Mesenchymal stem cell (in vitro differentiated cells and primary cell): ENCODE measurements around the gene SRRM4.

ENCODE experiments used
- DNase-seq: peaks from one replicate; pipeline ENCODE4 v3.0.0-alpha.2; 2013
- H2AFZ ChIP-seq: one replicate; pipeline ENCODE4 v1.6.1; 2013; ENCODE audit warnings: low read depth, mild to moderate bottlenecking, control low read depth, inconsistent platforms, low read length, moderate library complexity
- H2AK5ac ChIP-seq: 2 replicates; pipeline ENCODE4 v1.6.1; 2013; ENCODE audit warnings: low read length, moderate library complexity, mild to moderate bottlenecking, inconsistent platforms; ENCODE audit not compliant: severe bottlenecking
- H2BK120ac ChIP-seq: one replicate; pipeline ENCODE4 v1.6.1; 2013; ENCODE audit warnings: low read depth, mild to moderate bottlenecking, inconsistent platforms, low read length, moderate library complexity
- H2BK12ac ChIP-seq, 2 experiments: one replicate each; pipeline ENCODE4 v1.6.1; 2013; ENCODE audit warnings: inconsistent platforms in 2 of 2, low read length in 2 of 2, mild to moderate bottlenecking in 2 of 2, moderate library complexity in 2 of 2, control low read depth in 1 of 2
- H2BK15ac ChIP-seq: one replicate; pipeline ENCODE4 v1.6.1; 2013; ENCODE audit warnings: mild to moderate bottlenecking, low read depth, inconsistent platforms; ENCODE audit not compliant: poor library complexity, severe bottlenecking
- H2BK5ac ChIP-seq: 2 replicates; pipeline ENCODE4 v1.6.1; 2013; ENCODE audit warnings: low read depth, mild to moderate bottlenecking, low read length, control low read depth, inconsistent platforms; ENCODE audit not compliant: poor library complexity, severe bottlenecking
- H3K14ac ChIP-seq, 2 experiments: one replicate each; pipeline ENCODE4 v1.6.1; 2013; ENCODE audit warnings: inconsistent platforms in 2 of 2, low read length in 2 of 2, control low read depth in 1 of 2, mild to moderate bottlenecking in 1 of 2, moderate library complexity in 1 of 2
- H3K18ac ChIP-seq, 2 experiments: one replicate each; pipeline ENCODE4 v1.6.1; 2013; ENCODE audit warnings: inconsistent platforms in 2 of 2, low read length in 2 of 2, control low read depth in 1 of 2, low read depth in 1 of 2, mild to moderate bottlenecking in 1 of 2
- H3K23ac ChIP-seq, 2 experiments: one replicate each; pipeline ENCODE4 v1.6.1; 2013; ENCODE audit warnings: inconsistent platforms in 2 of 2, low read length in 2 of 2, mild to moderate bottlenecking in 2 of 2, moderate library complexity in 2 of 2, control low read depth in 1 of 2
- H3K27ac ChIP-seq: 2 replicates; pipeline ENCODE4 v1.5.1; 2013; ENCODE audit warnings: mild to moderate bottlenecking, moderate library complexity, low read length, control low read depth, inconsistent platforms; ENCODE audit not compliant: poor library complexity, severe bottlenecking
- H3K27me3 ChIP-seq, 2 experiments: 2 replicates each; pipeline versions ENCODE4 v1.6.1 to v1.7.0; 2013; ENCODE audit warnings: low read length in 2 of 2, mild to moderate bottlenecking in 2 of 2, moderate library complexity in 2 of 2, control low read depth in 1 of 2, inconsistent platforms in 1 of 2; ENCODE audit not compliant: control insufficient read depth in 1 of 2, insufficient read depth in 1 of 2
- H3K36me3 ChIP-seq, 2 experiments: 2 replicates each; pipeline versions ENCODE4 v1.6.1 to v1.7.0; 2013; ENCODE audit warnings: low read length in 2 of 2, control low read depth in 1 of 2, inconsistent platforms in 1 of 2, low read depth in 1 of 2, mild to moderate bottlenecking in 1 of 2; ENCODE audit not compliant: insufficient read depth in 2 of 2, control insufficient read depth in 1 of 2
- H3K4ac ChIP-seq, 2 experiments: one replicate each; pipeline ENCODE4 v1.6.1; 2013; ENCODE audit warnings: inconsistent platforms in 2 of 2, low read length in 2 of 2, mild to moderate bottlenecking in 2 of 2, moderate library complexity in 2 of 2, control low read depth in 1 of 2, low read depth in 1 of 2
- H3K4me1 ChIP-seq: 2 replicates; pipeline ENCODE4 v1.6.1; 2013; ENCODE audit warnings: low read depth, low read length, control low read depth; ENCODE audit not compliant: control insufficient read depth, insufficient read depth
- H3K4me2 ChIP-seq: 2 replicates; pipeline ENCODE4 v1.6.1; 2013; ENCODE audit warnings: low read length, mild to moderate bottlenecking, inconsistent platforms; ENCODE audit not compliant: poor library complexity, severe bottlenecking
- H3K4me3 ChIP-seq, 2 experiments: 2 replicates each; pipeline versions ENCODE4 v1.5.1 to v1.7.0; 2013; ENCODE audit warnings: low read length in 2 of 2, mild to moderate bottlenecking in 2 of 2, control low read depth in 1 of 2, low read depth in 1 of 2; ENCODE audit not compliant: insufficient read depth in 1 of 2
- H3K79me1 ChIP-seq: replicated peaks from 2 replicates; pipeline ENCODE4 v1.6.1; 2013; ENCODE audit warnings: mild to moderate bottlenecking, control low read depth, low read length, inconsistent platforms; ENCODE audit not compliant: poor library complexity, severe bottlenecking
- H3K9ac ChIP-seq: 2 replicates; pipeline ENCODE4 v1.7.0; 2013; ENCODE audit warnings: mild to moderate bottlenecking, low read length, moderate library complexity
- H3K9me3 ChIP-seq: 2 replicates; pipeline ENCODE4 v1.7.0; 2013; ENCODE audit warnings: mild to moderate bottlenecking, low read length; ENCODE audit not compliant: control insufficient read depth
- H4K8ac ChIP-seq: one replicate; pipeline ENCODE4 v1.6.1; 2013; ENCODE audit warnings: inconsistent platforms, mild to moderate bottlenecking, low read length, moderate library complexity
- H4K91ac ChIP-seq: one replicate; pipeline ENCODE4 v1.6.1; 2013; ENCODE audit warnings: mild to moderate bottlenecking, low read length, inconsistent platforms
- WGBS: methylation state at CpG from one replicate; pipeline ENCODE4 v1.1.7; 2013; ENCODE audit warnings: mixed read lengths; 5-methylcytosine and 5-hydroxymethylcytosine counted together

Gene SRRM4

DNA sequence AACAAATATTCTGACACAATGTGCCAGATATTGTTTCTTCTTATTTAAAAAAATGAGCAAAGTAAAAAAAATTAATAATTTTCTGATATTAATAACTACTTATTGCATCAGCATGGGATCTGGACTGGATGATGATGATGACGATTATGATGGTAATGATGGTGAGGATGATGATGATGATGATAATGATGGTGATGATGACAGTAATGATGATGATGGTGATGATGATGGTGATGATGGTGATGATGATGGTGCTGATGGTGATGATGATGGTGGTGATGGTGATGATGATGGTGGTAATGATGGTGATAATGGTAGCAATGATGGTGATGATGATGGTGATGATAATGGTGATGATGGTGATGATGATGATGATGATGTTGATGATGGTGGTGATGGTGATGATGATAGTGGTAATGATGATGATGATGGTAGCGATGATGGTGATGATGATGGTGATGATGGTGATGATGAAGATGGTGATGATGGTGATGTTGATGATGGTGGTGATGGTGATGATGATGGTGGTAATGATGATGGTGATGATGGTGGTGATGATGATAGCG, 94.0 kb downstream of the SRRM4 start:
- no peak overlapping the region for H4K91ac ChIP-seq
- 75% methylated on average over 3 of the region's 3 CpGs for WGBS

GRCh38 chr12:119075918-119076317, 94.6 kb downstream of the SRRM4 start:
- no peak for DNase-seq
- H3K4me1 ChIP-seq = no peaks in the 10 kb centered on the region
- H3K27ac ChIP-seq = no peak overlapping the region
- H3K18ac ChIP-seq = no peak overlapping the region
- no peaks in the 10 kb centered on the region for H3K9me3 ChIP-seq
- H3K36me3 ChIP-seq = no peaks in the 10 kb centered on the region
- no peak overlapping the region for H2BK5ac ChIP-seq
- no peak overlapping the region for H2BK15ac ChIP-seq
- 93% methylated on average over 2 of the region's 2 CpGs for WGBS
- no peak overlapping the region for H3K23ac ChIP-seq
- H3K4ac ChIP-seq = no peak overlapping the region
- no peak overlapping the region for H4K8ac ChIP-seq
- H3K14ac ChIP-seq = no peak overlapping the region
- H2BK12ac ChIP-seq = no peak overlapping the region
- H3K4me3 ChIP-seq = no peak overlapping the region
- H2BK120ac ChIP-seq = no peak overlapping the region
- H3K4me2 ChIP-seq = no peak overlapping the region
- no peaks in the 10 kb centered on the region for H3K79me1 ChIP-seq
- no peak overlapping the region for H2AFZ ChIP-seq
- H2AK5ac ChIP-seq = no peak overlapping the region
- H3K9ac ChIP-seq = no peak overlapping the region
- H3K27me3 ChIP-seq = no peaks in the 10 kb centered on the region
- no peak overlapping the region for H4K91ac ChIP-seq

More for the DNA sequence above, 94.0 kb downstream of the SRRM4 start:
- Histone ChIP-seq H3K4ac (no peak overlapping the region), H2BK120ac (no peak overlapping the region), H3K4me1 (no peaks in the 10 kb centered on the region), H3K9ac (no peak overlapping the region), H3K23ac (no peak overlapping the region), H3K79me1 (no peaks in the 10 kb centered on the region), H2BK5ac (no peak overlapping the region), H3K14ac (no peak overlapping the region), H4K8ac (no peak overlapping the region), H3K4me3 (no peak overlapping the region), H2AFZ (no peak overlapping the region), H2BK12ac (no peak overlapping the region), H2AK5ac (no peak overlapping the region), H2BK15ac (no peak overlapping the region), H3K9me3 (no peaks in the 10 kb centered on the region), H3K27ac (no peak overlapping the region), H3K27me3 (no peaks in the 10 kb centered on the region), H3K4me2 (no peak overlapping the region), H3K36me3 (no peaks in the 10 kb centered on the region), H3K18ac (no peak overlapping the region)
- no peak for DNase-seq

GRCh38 chr12:119079530-119079929, 98.2 kb downstream of the SRRM4 start:
- Histone ChIP-seq H3K27me3 (no peaks in the 10 kb centered on the region), H3K79me1 (no peaks in the 10 kb centered on the region), H2BK120ac (no peak overlapping the region)

DNA sequence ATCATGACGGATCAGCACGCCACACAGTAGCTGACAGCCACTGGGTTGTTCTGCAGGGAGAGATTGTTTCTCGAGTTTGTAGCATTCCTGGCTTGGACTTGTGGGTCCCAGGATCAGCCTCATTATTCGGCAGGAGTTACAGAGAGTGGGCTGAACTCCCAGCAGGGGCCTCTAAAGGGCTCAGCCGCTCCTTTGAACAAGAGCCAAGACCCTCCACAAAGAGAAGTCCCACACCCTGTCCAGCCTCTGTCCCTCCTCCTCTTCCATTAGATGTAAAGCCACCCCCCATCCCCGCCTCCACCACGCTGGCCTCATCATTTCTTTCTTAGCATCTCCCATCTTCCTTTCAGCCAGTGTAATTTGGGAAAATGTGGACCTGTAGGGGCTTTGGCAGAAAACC, 100.7 kb downstream of the SRRM4 start:
- Histone ChIP-seq H3K18ac (no peak overlapping the region), H4K91ac (no peak overlapping the region), H3K9me3 (no peaks in the 10 kb centered on the region), H3K9ac (no peak overlapping the region), H3K4me2 (no peak overlapping the region), H3K23ac (no peak overlapping the region), H2BK15ac (no peak overlapping the region), H3K4ac (no peak overlapping the region), H3K36me3 (no peaks in the 10 kb centered on the region), H2BK12ac (no peak overlapping the region), H3K27me3 (no peaks in the 10 kb centered on the region), H2BK5ac (no peak overlapping the region), H3K4me1 (no peaks in the 10 kb centered on the region), H3K4me3 (no peak overlapping the region), H3K14ac (no peak overlapping the region), H2BK120ac (no peak overlapping the region), H2AFZ (no peak overlapping the region), H3K27ac (no peak overlapping the region), H3K79me1 (no peaks in the 10 kb centered on the region), H2AK5ac (no peak overlapping the region), H4K8ac (no peak overlapping the region)
- 78% methylated on average over 5 of the region's 7 CpGs for WGBS
- no peak for DNase-seq

More at GRCh38 chr12:119079530-119079929, 98.2 kb downstream of the SRRM4 start:
- Histone ChIP-seq H2AFZ (no peak overlapping the region), H3K4me2 (no peak overlapping the region), H3K4ac (no peak overlapping the region), H3K27ac (no peak overlapping the region), H3K4me3 (no peak overlapping the region), H4K91ac (no peak overlapping the region), H4K8ac (no peak overlapping the region), H2BK5ac (no peak overlapping the region), H3K36me3 (no peaks in the 10 kb centered on the region), H3K9me3 (no peaks in the 10 kb centered on the region), H2BK12ac (no peak overlapping the region), H3K9ac (no peak overlapping the region), H3K14ac (no peak overlapping the region), H3K18ac (no peak overlapping the region), H3K23ac (no peak overlapping the region), H2BK15ac (no peak overlapping the region), H2AK5ac (no peak overlapping the region), H3K4me1 (no peaks in the 10 kb centered on the region)
- no peak for DNase-seq
- 87% methylated on average over 7 of the region's 8 CpGs for WGBS
